ENCODE data around the gene BOD1L1. TPM values are rescaled to one million over a fixed set of nuclear protein-coding genes. Genes with fewer than 3 reads are reported as not detected.

Gene BOD1L1
- total RNA-seq, 1 donor from 2014 or later: 18.4 TPM

GRCh38 chr4:13530823-13531624, 96.5 kb downstream of the BOD1L1 start:
- no peak for FAIRE-seq
- no peak for TF ChIP-seq CTCF (IDR thresholded peaks at IDR 0.05; ENCODE audit: insufficient read depth, low read length, severe bottlenecking)
- no peak for DNase-seq (ENCODE audit: low read depth)
- Histone ChIP-seq H3K36me3 (ENCODE audit: control insufficient read depth, insufficient read depth, low read length) (no peaks in the 10 kb centered on the region), H3K27me3 (ENCODE audit: control insufficient read depth, insufficient read depth, low read length) (peaks cover 88% of the 10 kb centered on the region), H3K4me3 (ENCODE audit: low read depth, low read length) (no peak overlapping the region)

GRCh38 chr4:13529128-13529919, 98.2 kb downstream of the BOD1L1 start:
- no peak for DNase-seq (ENCODE audit: low read depth)
- no peaks in the 10 kb centered on the region for H3K36me3 ChIP-seq (ENCODE audit: control insufficient read depth, insufficient read depth, low read length)
- TF ChIP-seq CTCF (IDR thresholded peaks at IDR 0.05; ENCODE audit: insufficient read depth, low read length, severe bottlenecking): no peak
- no peak for FAIRE-seq
- no peak overlapping the region for H3K4me3 ChIP-seq (ENCODE audit: low read depth, low read length)
- H3K27me3 ChIP-seq (ENCODE audit: control insufficient read depth, insufficient read depth, low read length): peaks cover 89% of the 10 kb centered on the region

GRCh38 chr4:13528821-13529127, 98.8 kb downstream of the BOD1L1 start:
- FAIRE-seq: no peak

GRCh38 chr4:13527981-13528820, 99.3 kb downstream of the BOD1L1 start:
- Histone ChIP-seq H3K36me3 (ENCODE audit: control insufficient read depth, insufficient read depth, low read length) (no peaks in the 10 kb centered on the region), H3K4me3 (ENCODE audit: low read depth, low read length) (no peak overlapping the region), H3K27me3 (ENCODE audit: control insufficient read depth, insufficient read depth, low read length) (peaks cover 89% of the 10 kb centered on the region)
- DNase-seq (ENCODE audit: low read depth) (peak; percentile 55), FAIRE-seq (no peak)
- no peak for TF ChIP-seq CTCF (IDR thresholded peaks at IDR 0.05; ENCODE audit: insufficient read depth, low read length, severe bottlenecking)

More at GRCh38 chr4:13528821-13529127, 98.8 kb downstream of the BOD1L1 start:
- peaks cover 89% of the 10 kb centered on the region for H3K27me3 ChIP-seq (ENCODE audit: control insufficient read depth, insufficient read depth, low read length)
- H3K4me3 ChIP-seq (ENCODE audit: low read depth, low read length): no peak overlapping the region
- H3K36me3 ChIP-seq (ENCODE audit: control insufficient read depth, insufficient read depth, low read length): no peaks in the 10 kb centered on the region
- DNase-seq (ENCODE audit: low read depth): no peak
- no peak for TF ChIP-seq CTCF (IDR thresholded peaks at IDR 0.05; ENCODE audit: insufficient read depth, low read length, severe bottlenecking)

GRCh38 chr4:13527192-13527980, 100.1 kb downstream of the BOD1L1 start:
- no peak for FAIRE-seq
- TF ChIP-seq CTCF (IDR thresholded peaks at IDR 0.05; ENCODE audit: insufficient read depth, low read length, severe bottlenecking): no peak

More at GRCh38 chr4:13527192-13527980, 100.1 kb downstream of the BOD1L1 start:
- peaks cover 91% of the 10 kb centered on the region for H3K27me3 ChIP-seq (ENCODE audit: control insufficient read depth, insufficient read depth, low read length)
- no peaks in the 10 kb centered on the region for H3K36me3 ChIP-seq (ENCODE audit: control insufficient read depth, insufficient read depth, low read length)
- DNase-seq (ENCODE audit: low read depth): no peak
- H3K4me3 ChIP-seq (ENCODE audit: low read depth, low read length): no peak overlapping the region
